Mammary epithelial cell (primary cell): Measurements from ENCODE around the gene RRAGB.
A peak's percentile ranks its signal among the peaks of the same experiment; 100 is the strongest.

Experiments used
- CTCF ChIP-seq, 2 donors: IDR thresholded peaks in 1 of 2; conservative IDR thresholded peaks in 1 of 2; 2 replicates each; pipeline ENCODE4 v1.5.1; 2011 to 2012; ENCODE audit warnings: inconsistent platforms in 2 of 2, low read length in 2 of 2, mild to moderate bottlenecking in 2 of 2, control low read depth in 1 of 2, low read depth in 1 of 2; ENCODE audit not compliant: insufficient read depth in 1 of 2; ENCODE audit errors: extremely low read depth in 1 of 2
- EZH2 ChIP-seq: IDR thresholded peaks from 2 replicates; pipeline ENCODE4 v1.6.1; 2012; ENCODE audit warnings: low read length, inconsistent platforms, borderline replicate concordance

GRCh38 chrX:55717521-55718497 is at the start of gene RRAGB:
- TF ChIP-seq CTCF (conservative IDR thresholded peaks at IDR 0.05 in 1 of 2, IDR thresholded peaks at IDR 0.05 in 1 of 2; ENCODE audit: extremely low read depth in 1 of 2, insufficient read depth in 1 of 2, low read depth in 1 of 2, low read length in 2 of 2) (peak; percentile 21 to 54), EZH2 (no peak)
